Suprapubic skin (tissue), 4 donors: ENCODE results near the gene MAGI3.

Experiments
- EP300 ChIP-seq: sonication (generic); formaldehyde crosslinking; IDR thresholded peaks from one replicate; pipeline ENCODE4 v1.6.1; 2017; ENCODE audit warnings: antibody characterized with exemption
- POLR2AphosphoS5 ChIP-seq, 3 donors: sonication (generic); formaldehyde crosslinking; IDR thresholded peaks; one replicate each; pipeline ENCODE4 v1.6.1; 2017; ENCODE audit warnings: antibody characterized with exemption in 3 of 3
- TF ChIP-seq, protein P1 (sequence below), 2 donors: fragments of 200-600 bp in 1 of 2; fragments of 450-650 bp in 1 of 2; sonication (generic) in 1 of 2; IDR thresholded peaks; one replicate each; pipeline ENCODE4 v1.5.1; 2016 to 2019; ENCODE audit warnings: antibody characterized with exemption in 2 of 2, mild to moderate bottlenecking in 1 of 2, moderate library complexity in 1 of 2

DNA sequence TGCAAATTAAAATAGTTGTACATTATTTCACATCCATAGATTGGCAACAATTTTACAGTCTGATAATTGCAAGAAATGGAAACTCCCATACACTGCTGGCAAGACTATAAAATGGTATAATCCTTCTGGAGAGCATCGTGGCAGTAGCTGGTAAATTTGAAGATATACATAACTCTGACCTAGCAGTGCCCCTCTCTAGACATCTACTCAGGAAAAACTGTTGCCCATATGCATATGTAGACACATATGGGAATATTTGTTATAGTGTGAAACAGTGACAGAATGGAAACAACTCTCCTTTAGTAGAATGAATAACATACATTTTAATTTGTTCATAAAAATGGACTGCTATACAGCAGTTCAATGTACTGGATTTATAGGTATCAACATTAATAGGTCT, 191.8 kb downstream of the MAGI3 start:
- TF ChIP-seq POLR2AphosphoS5 (IDR thresholded peaks at IDR 0.05) (no peak), EP300 (no peak)
- TF ChIP-seq, protein P1, sequence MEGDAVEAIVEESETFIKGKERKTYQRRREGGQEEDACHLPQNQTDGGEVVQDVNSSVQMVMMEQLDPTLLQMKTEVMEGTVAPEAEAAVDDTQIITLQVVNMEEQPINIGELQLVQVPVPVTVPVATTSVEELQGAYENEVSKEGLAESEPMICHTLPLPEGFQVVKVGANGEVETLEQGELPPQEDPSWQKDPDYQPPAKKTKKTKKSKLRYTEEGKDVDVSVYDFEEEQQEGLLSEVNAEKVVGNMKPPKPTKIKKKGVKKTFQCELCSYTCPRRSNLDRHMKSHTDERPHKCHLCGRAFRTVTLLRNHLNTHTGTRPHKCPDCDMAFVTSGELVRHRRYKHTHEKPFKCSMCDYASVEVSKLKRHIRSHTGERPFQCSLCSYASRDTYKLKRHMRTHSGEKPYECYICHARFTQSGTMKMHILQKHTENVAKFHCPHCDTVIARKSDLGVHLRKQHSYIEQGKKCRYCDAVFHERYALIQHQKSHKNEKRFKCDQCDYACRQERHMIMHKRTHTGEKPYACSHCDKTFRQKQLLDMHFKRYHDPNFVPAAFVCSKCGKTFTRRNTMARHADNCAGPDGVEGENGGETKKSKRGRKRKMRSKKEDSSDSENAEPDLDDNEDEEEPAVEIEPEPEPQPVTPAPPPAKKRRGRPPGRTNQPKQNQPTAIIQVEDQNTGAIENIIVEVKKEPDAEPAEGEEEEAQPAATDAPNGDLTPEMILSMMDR (IDR thresholded peaks at IDR 0.05) = no peak
